GM18502 (cell line): ENCODE measurements around the gene VWF.

Experiments
- ATAC-seq: cut with Tn5 transposase; IDR thresholded peaks from one replicate; pipeline ENCODE4 v1.9.1; 2021; ENCODE audit warnings: mild to moderate bottlenecking; ENCODE audit not compliant: unreplicated experiment, poor library complexity

Gene VWF

GRCh38 chr12:5901416-5901815 is 223.1 kb downstream of the VWF start:
- no peak for ATAC-seq

- ATAC-seq = no peak
Observed at GRCh38 chr12:5900533-5901205, 223.8 kb downstream of the VWF start.

- ATAC-seq = no peak
Observed at GRCh38 chr12:5900076-5900475, 224.4 kb downstream of the VWF start.

GRCh38 chr12:5899675-5900074 is 224.8 kb downstream of the VWF start:
- ATAC-seq = no peak

- ATAC-seq = no peak
Observed at GRCh38 chr12:5898874-5899273, 225.6 kb downstream of the VWF start.
